Endodermal cell (in vitro differentiated cells): Measurements from ENCODE around the gene CTIF. TPM values are rescaled to one million over a fixed set of nuclear protein-coding genes. Genes with fewer than 3 reads are reported as not detected.

ENCODE experiments used
- DNase-seq: peaks from one replicate; pipeline ENCODE4 v3.0.0-alpha.2; 2017
- H3K27ac ChIP-seq: 2 replicates; pipeline ENCODE4 v1.5.1; 2013; ENCODE audit warnings: mild to moderate bottlenecking, low read depth, low read length, moderate library complexity
- H3K27me3 ChIP-seq: 2 replicates; pipeline ENCODE4 v1.6.1; 2013; ENCODE audit warnings: mild to moderate bottlenecking, low read length, moderate library complexity; ENCODE audit not compliant: insufficient read depth, control insufficient read depth, poor library complexity, severe bottlenecking
- H3K36me3 ChIP-seq: 2 replicates; pipeline ENCODE4 v1.7.0; 2013; ENCODE audit warnings: mild to moderate bottlenecking, low read length, moderate library complexity; ENCODE audit not compliant: control insufficient read depth, insufficient read depth
- H3K4me1 ChIP-seq: one replicate; pipeline ENCODE4 v1.7.0; 2013; ENCODE audit warnings: low read length; ENCODE audit not compliant: control insufficient read depth, insufficient read depth
- H3K4me3 ChIP-seq: 2 replicates; pipeline ENCODE4 v1.5.1; 2013; ENCODE audit warnings: mild to moderate bottlenecking, low read length, moderate library complexity
- H3K9ac ChIP-seq: 2 replicates; pipeline ENCODE4 v1.6.1; 2013; ENCODE audit warnings: mild to moderate bottlenecking, low read length, moderate library complexity; ENCODE audit not compliant: poor library complexity, severe bottlenecking; ENCODE audit errors: extremely low read depth
- H3K9me3 ChIP-seq: 2 replicates; pipeline ENCODE4 v1.6.1; 2013; ENCODE audit warnings: mild to moderate bottlenecking, low read length, moderate library complexity; ENCODE audit not compliant: control insufficient read depth
- H3K27ac Mint-ChIP-seq: 2 replicates; pipeline ENCODE4 v1.8.0; 2020; ENCODE audit warnings: mixed read lengths
- H3K27me3 Mint-ChIP-seq: 2 replicates; pipeline ENCODE4 v1.8.0; 2021; ENCODE audit warnings: mild to moderate bottlenecking, mixed read lengths; ENCODE audit not compliant: insufficient read depth
- H3K36me3 Mint-ChIP-seq: 2 replicates; pipeline ENCODE4 v1.8.0; 2020; ENCODE audit warnings: low read depth, mixed read lengths
- H3K4me1 Mint-ChIP-seq: 2 replicates; pipeline ENCODE4 v1.8.0; 2020; ENCODE audit warnings: mixed read lengths
- H3K4me3 Mint-ChIP-seq: 2 replicates; pipeline ENCODE4 v1.8.0; 2020; ENCODE audit warnings: mild to moderate bottlenecking, moderate library complexity, mixed read lengths
- H3K9me3 Mint-ChIP-seq: 2 replicates; pipeline ENCODE4 v1.8.0; 2020; ENCODE audit warnings: mild to moderate bottlenecking, mixed read lengths
- CTCF ChIP-seq: fragments of 200-600 bp; sonication (generic); conservative IDR thresholded peaks from 2 replicates; pipeline ENCODE4 v1.5.0; 2021; ENCODE audit warnings: antibody characterized with exemption, mild to moderate bottlenecking
- WGBS, 2 experiments: methylation state at CpG; one replicate each; pipeline versions ENCODE4 v1.1.5 to v1.1.7; 2013; ENCODE audit warnings: missing lambda C conversion rate in 2 of 2, mixed read lengths in 1 of 2; ENCODE audit not compliant: insufficient coverage in 1 of 2, insufficient read length in 1 of 2; 5-methylcytosine and 5-hydroxymethylcytosine counted together
- total RNA-seq, 2 donors: library from RNA; stranded (reverse); fragmentation: NEBNext Ultra II Directional in 1 of 2; extraction: Animal tissue kit (Norgen Biotek cat#: 25700) in 1 of 2; gene quantifications; 2 replicates in 1 of 2; 3 replicates in 1 of 2; pipeline ENCODE4 v1.2.1, GENCODE V29; 2021

CTIF gene
- total RNA-seq, 2 donors from 2014 or later, result 33.8 to 41.6 TPM

DNA sequence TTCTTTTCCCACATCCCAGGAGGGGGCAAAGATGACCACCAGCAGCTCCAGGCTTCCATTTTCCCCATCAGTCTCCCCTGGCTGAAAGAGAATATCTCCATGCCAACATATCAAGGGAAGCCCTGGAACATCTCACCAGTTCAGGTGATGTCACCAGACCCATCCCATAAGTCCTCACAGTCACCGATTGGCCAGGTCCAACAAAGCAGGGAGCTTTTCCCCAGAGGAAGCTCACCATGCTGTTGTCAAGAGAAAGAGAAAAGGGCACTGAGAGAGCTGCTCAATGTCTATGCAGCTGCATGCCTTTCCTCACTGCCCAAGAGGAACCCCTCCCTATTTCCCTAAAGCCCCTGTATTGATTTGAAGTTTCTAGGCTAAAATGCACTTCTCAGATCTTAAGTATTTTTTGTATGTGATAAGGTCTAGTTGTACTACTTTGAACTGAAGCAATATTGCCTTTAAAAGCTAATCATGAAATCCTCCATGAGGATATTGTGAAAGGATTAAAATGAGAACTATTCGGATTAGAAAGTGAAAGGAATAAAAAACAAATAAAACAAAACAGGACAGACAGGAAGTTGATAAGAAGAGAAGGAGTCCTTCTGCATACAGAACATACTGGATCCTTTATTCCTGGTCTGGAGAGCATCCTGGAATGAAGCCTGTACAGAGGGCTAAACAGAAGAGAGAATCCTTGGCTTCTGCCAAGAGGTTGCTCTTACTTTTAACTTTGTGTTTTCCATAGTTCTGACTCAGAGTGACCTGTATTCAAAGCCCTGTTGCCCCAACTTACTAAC lies 45.2 kb upstream of the CTIF start:
- no peaks in the 10 kb centered on the region for H3K27me3 ChIP-seq
- TF ChIP-seq CTCF, result no peak
- H3K9ac ChIP-seq, result no peak overlapping the region
- no peak for DNase-seq
- no peaks in the 10 kb centered on the region for H3K36me3 ChIP-seq
- Mint-ChIP-seq H3K4me3 (no peak overlapping the region), H3K36me3 (no peaks in the 10 kb centered on the region), H3K27ac (no peak overlapping the region), H3K4me1 (peaks cover 17% of the 10 kb centered on the region), H3K27me3 (no peaks in the 10 kb centered on the region), H3K9me3 (peaks cover 27% of the 10 kb centered on the region)
- H3K9me3 ChIP-seq, result peaks cover 17% of the 10 kb centered on the region
- no peaks in the 10 kb centered on the region for H3K4me1 ChIP-seq
- WGBS, 2 experiments, result 95% methylated on average over 2 of the region's 2 CpGs; no CpG with 5 or more reads in 1 of the 2 experiments
- H3K27ac ChIP-seq, result no peak overlapping the region
- no peak overlapping the region for H3K4me3 ChIP-seq

DNA sequence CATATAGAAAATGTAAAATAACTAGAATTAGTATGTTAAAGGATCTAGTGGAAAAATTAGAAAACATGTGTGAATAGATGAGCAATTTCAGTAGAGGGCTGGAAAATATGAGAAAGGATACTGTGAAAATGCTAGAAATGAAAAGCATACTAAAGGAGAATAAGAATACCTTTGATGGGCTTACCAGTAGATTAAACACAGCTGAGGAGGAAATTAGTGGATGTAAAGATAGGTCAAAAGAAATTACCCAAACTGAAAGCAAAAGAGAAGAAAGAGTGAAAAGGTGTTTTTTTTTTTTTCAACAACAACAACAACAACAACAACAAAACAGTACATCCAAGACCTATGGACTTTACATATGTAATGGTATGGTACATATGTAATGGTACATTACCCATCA lies 41.0 kb upstream of the CTIF start:
- Mint-ChIP-seq H3K27ac (no peak overlapping the region), H3K36me3 (no peaks in the 10 kb centered on the region), H3K27me3 (peaks cover 3% of the 10 kb centered on the region)

GRCh38 chr18:48500517-48500916 lies 38.3 kb upstream of the CTIF start:
- H3K27ac ChIP-seq, result no peak overlapping the region
- no peak overlapping the region for H3K4me3 Mint-ChIP-seq
- H3K9me3 Mint-ChIP-seq, result peaks cover 33% of the 10 kb centered on the region
- H3K4me1 ChIP-seq, result no peaks in the 10 kb centered on the region
- H3K9me3 ChIP-seq, result peaks cover 31% of the 10 kb centered on the region
- H3K27me3 Mint-ChIP-seq, result peaks cover 3% of the 10 kb centered on the region
- no peak for DNase-seq
- H3K4me3 ChIP-seq, result no peak overlapping the region
- no peaks in the 10 kb centered on the region for H3K4me1 Mint-ChIP-seq
- no peak for TF ChIP-seq CTCF
- H3K27ac Mint-ChIP-seq, result no peak overlapping the region
- no peak overlapping the region for H3K9ac ChIP-seq
- H3K36me3 Mint-ChIP-seq, result no peaks in the 10 kb centered on the region
- no peaks in the 10 kb centered on the region for H3K36me3 ChIP-seq
- H3K27me3 ChIP-seq, result no peaks in the 10 kb centered on the region

More for the DNA sequence above, 41.0 kb upstream of the CTIF start:
- H3K27me3 ChIP-seq, result no peaks in the 10 kb centered on the region
- no peak overlapping the region for H3K9ac ChIP-seq
- no peaks in the 10 kb centered on the region for H3K36me3 ChIP-seq
- no peaks in the 10 kb centered on the region for H3K4me1 ChIP-seq
- no peak overlapping the region for H3K27ac ChIP-seq
- no peak for DNase-seq
- H3K4me3 ChIP-seq, result no peak overlapping the region
- peaks cover 5% of the 10 kb centered on the region for H3K4me1 Mint-ChIP-seq
- no peak for TF ChIP-seq CTCF
- no peak overlapping the region for H3K4me3 Mint-ChIP-seq
- H3K9me3 Mint-ChIP-seq, result peaks cover 18% of the 10 kb centered on the region
- H3K9me3 ChIP-seq, result peaks cover 10% of the 10 kb centered on the region
